GM06990 (cell line): Measurements from ENCODE around the gene HDHD3.

Experiments used
- DNase-seq: peaks from one replicate; pipeline ENCODE4 v3.0.0-alpha.2; 2011; ENCODE audit not compliant: insufficient read length; ENCODE audit errors: extremely low read depth
- H3K27me3 ChIP-seq: replicated peaks from 2 replicates; pipeline ENCODE4 v1.6.0; 2011; ENCODE audit warnings: low read length; ENCODE audit not compliant: control insufficient read depth, insufficient read depth
- H3K36me3 ChIP-seq: 2 replicates; pipeline ENCODE4 v1.5.1; 2011; ENCODE audit warnings: low read length; ENCODE audit not compliant: control insufficient read depth, insufficient read depth
- H3K4me3 ChIP-seq: replicated peaks from 2 replicates; pipeline ENCODE4 v1.5.1; 2011; ENCODE audit warnings: low read depth, mild to moderate bottlenecking, control low read depth, low read length
- TF ChIP-seq, protein P1 (sequence below): IDR thresholded peaks from 2 replicates; pipeline ENCODE4 v1.5.1; 2011; ENCODE audit warnings: low read length, control low read depth, mild to moderate bottlenecking, inconsistent platforms; ENCODE audit not compliant: insufficient read depth, poor library complexity, severe bottlenecking

The HDHD3 gene

DNA sequence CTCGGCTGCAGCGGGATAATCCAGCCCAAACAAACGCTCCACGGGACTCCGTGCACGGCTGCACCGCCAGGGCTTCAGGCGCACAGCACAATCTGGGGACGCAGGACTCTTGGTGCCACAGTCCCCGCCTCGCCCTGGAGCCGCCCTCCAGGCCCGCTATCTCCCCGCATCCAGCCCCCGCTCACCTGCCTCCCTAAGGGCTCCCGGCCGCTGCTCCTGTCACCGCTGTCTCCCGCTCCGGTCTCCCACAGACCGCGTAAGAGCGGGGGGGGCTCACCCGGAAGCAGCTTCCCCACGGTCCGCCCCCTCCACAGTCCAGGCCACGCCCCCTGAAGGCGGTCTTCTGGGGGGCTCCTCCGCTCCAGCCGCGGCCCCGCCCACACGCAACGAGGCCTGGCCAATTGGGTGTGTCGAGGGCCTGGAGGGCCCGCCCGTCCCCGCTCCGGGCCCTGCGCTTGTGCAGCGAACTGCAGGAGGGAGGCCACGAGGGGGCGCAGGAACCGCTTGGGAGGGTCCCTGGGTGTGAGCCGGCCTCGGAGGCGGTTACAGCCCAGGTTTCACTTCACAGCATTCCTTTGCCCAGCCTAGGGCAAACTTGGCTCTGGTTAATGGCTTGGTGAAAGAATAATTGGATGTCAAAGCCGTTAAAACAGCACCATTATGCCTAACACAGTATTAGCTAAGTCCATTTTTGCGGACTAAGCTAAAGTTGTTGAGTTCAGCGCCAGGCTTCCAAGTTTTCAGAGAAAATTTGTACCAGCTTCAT, 24.4 kb upstream of the HDHD3 start, which contains the start of gene ALAD:
ALAD (minus strand) TSS at position 258 of the 766 bp plus-strand sequence. CDS start 7,725 bp downstream, outside the sequence.
- peak within 1 kb of the TSS; percentile 92 for H3K4me3 ChIP-seq
- TF ChIP-seq, protein P1, sequence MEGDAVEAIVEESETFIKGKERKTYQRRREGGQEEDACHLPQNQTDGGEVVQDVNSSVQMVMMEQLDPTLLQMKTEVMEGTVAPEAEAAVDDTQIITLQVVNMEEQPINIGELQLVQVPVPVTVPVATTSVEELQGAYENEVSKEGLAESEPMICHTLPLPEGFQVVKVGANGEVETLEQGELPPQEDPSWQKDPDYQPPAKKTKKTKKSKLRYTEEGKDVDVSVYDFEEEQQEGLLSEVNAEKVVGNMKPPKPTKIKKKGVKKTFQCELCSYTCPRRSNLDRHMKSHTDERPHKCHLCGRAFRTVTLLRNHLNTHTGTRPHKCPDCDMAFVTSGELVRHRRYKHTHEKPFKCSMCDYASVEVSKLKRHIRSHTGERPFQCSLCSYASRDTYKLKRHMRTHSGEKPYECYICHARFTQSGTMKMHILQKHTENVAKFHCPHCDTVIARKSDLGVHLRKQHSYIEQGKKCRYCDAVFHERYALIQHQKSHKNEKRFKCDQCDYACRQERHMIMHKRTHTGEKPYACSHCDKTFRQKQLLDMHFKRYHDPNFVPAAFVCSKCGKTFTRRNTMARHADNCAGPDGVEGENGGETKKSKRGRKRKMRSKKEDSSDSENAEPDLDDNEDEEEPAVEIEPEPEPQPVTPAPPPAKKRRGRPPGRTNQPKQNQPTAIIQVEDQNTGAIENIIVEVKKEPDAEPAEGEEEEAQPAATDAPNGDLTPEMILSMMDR: peak; percentile 97
- H3K36me3 ChIP-seq: no peaks in the 10 kb centered on the region
- H3K27me3 ChIP-seq: no peaks in the 10 kb centered on the region
- DNase-seq: peak; percentile 98

DNA sequence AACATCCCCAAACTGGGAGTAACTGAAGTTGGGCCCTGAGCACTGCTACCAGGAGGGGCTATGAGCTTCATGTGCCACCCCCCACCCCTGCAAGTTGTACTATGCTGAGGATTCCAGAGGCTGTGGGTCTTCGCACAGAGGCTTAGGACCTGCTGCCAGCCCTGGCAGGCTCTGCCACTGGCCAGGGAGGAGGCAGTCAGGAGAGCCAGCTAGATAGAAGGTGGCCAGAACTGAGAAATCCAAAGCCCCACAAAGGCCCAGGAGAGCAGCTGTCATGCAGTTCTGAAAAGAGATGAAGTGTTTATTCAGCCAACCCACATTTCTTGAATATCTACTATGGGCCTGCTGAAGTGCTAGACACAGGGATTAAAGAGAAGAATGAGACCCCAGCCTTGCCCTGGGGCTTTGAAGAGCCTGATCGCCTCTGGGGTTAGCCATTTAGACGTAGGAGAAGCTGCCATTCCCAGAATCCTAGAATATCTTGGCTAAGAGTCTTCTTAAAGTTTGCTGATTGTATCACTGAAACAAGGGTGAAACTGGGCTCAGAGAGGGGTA, 22.9 kb upstream of the HDHD3 start:
- DNase-seq: no peak
- Histone ChIP-seq H3K36me3 (no peaks in the 10 kb centered on the region; the same call in 1 of the 2 replicates), H3K27me3 (no peaks in the 10 kb centered on the region), H3K4me3 (no peak overlapping the region)
- TF ChIP-seq, protein P1: no peak

DNA sequence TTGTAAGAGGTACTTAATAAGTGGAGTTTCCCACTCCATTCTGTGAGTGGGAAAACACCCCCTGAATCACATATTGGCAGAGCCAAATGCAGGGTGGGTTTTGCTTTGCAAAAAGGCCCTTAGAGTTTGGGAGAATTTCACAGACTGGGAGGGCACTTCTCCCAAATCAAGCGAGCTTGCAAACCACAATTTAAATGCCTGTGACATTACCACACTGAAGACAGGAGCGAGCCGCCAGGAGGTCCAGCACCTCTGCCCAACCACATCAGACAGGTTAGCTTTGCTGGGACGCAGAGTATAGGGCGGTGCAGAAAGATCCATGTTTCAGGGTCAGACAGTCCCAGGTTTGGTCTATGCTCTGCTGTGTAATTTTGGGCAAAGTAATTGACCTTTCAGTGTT, 22.0 kb upstream of the HDHD3 start:
- H3K4me3 ChIP-seq: no peak overlapping the region
- H3K27me3 ChIP-seq: no peaks in the 10 kb centered on the region
- no peaks in the 10 kb centered on the region; the same call in 1 of the 2 replicates for H3K36me3 ChIP-seq
- DNase-seq: no peak
- TF ChIP-seq, protein P1: no peak

DNA sequence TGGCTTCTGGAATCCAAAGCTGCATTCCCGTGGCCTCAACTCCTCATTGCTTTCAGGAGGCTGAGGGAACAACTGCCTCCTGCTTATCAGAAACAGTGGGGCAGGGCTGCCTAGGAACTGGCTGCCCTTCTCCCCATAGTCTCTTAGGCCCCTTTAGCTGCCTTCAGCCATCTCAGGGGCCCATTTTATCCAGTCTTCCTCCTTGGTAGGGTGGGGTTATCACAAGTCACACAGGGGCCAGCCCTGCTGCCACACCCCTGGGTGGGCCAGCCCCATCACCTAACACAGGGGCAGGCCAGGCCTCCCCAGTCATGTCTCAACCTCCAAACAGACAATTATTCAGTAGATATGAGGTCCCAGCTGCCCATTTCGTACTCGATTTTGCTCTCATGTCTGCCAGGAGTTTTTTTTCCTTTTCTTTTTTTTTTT, 20.4 kb upstream of the HDHD3 start:
- H3K36me3 ChIP-seq: no peaks in the 10 kb centered on the region; the same call in none of the 2 replicates
- no peak for DNase-seq
- TF ChIP-seq, protein P1: no peak
- H3K4me3 ChIP-seq: no peak overlapping the region
- no peaks in the 10 kb centered on the region for H3K27me3 ChIP-seq

DNA sequence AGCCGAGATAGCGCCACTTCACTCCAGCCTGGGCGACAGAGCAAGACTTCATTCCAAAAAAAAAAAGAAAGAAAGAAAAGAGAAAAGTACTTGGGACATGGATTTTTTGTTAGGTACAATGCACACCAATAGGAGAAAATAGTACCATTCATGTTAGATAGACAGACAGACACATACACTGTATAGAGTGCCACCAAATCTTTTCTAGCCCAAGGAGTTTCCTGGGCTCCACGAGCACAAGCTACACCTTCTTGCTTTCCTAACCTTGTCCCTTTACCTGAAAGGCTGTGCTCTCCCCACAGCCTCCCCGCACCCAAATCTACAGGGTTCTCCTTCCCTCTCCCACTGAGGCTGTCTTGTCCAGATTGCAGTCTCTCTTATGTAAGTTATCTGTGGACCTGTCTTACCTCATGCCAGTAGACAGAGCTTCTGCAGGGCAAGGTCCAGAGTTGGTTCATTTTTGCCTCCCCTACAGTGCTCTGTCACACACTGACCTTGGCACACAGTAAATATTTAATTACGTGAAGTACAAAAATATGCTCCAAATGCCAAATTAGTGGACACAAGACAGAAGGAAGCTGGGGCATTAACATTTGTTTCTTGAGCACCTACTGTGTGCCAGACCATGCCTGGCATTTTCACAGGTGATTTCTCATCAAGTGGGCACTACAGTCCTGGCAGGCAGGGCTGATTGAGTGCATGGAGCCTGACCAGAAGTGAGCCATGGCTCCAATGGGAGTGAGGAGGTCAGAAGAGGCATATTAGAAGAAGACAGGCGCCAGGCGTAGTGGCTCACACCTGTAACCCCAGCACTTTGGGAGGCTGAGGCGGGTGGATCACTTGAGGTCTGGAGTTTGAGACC, 18.4 kb upstream of the HDHD3 start:
- no peaks in the 10 kb centered on the region for H3K27me3 ChIP-seq
- no peak for DNase-seq
- H3K4me3 ChIP-seq: no peak overlapping the region
- TF ChIP-seq, protein P1: no peak
- H3K36me3 ChIP-seq: peaks cover 4% of the 10 kb centered on the region
